GM12864 (cell line): ENCODE measurements around the gene SAP130.

Experiments used
- DNase-seq: peaks from one replicate; pipeline ENCODE4 v3.0.0-alpha.2; 2011; ENCODE audit warnings: low read depth
- H3K4me3 ChIP-seq: 2 replicates; pipeline ENCODE4 v1.5.1; 2011; ENCODE audit warnings: mild to moderate bottlenecking, low read depth, low read length, control low read depth
- CTCF ChIP-seq: IDR thresholded peaks from 2 replicates; pipeline ENCODE4 v1.5.1; 2011; ENCODE audit warnings: low read depth, mild to moderate bottlenecking, moderate library complexity, low read length, control low read depth, inconsistent platforms; ENCODE audit errors: missing control alignments

SAP130 gene

GRCh38 chr2:128004509-128004908 is 23.4 kb downstream of the SAP130 start:
- H3K4me3 ChIP-seq: no peak overlapping the region
- TF ChIP-seq CTCF: no peak
- no peak for DNase-seq

GRCh38 chr2:128003463-128003862 is 24.4 kb downstream of the SAP130 start:
- no peak for DNase-seq
- TF ChIP-seq CTCF: no peak
- no peak overlapping the region for H3K4me3 ChIP-seq

GRCh38 chr2:127996160-127996559 is 31.7 kb downstream of the SAP130 start:
- no peak for TF ChIP-seq CTCF

GRCh38 chr2:127995725-127996124 is 32.1 kb downstream of the SAP130 start:
- no peak for DNase-seq
- H3K4me3 ChIP-seq: no peak overlapping the region
- TF ChIP-seq CTCF: no peak

More at GRCh38 chr2:127996160-127996559, 31.7 kb downstream of the SAP130 start:
- DNase-seq: no peak
- no peak overlapping the region for H3K4me3 ChIP-seq

GRCh38 chr2:127993659-127994058 is 34.2 kb downstream of the SAP130 start:
- DNase-seq: no peak
- H3K4me3 ChIP-seq: no peak overlapping the region

GRCh38 chr2:127991742-127992141 is 36.1 kb downstream of the SAP130 start:
- no peak for TF ChIP-seq CTCF
- no peak for DNase-seq
- no peak overlapping the region for H3K4me3 ChIP-seq

More at GRCh38 chr2:127993659-127994058, 34.2 kb downstream of the SAP130 start:
- TF ChIP-seq CTCF: no peak

- DNase-seq: no peak
- H3K4me3 ChIP-seq: no peak overlapping the region
- no peak for TF ChIP-seq CTCF
Observed at GRCh38 chr2:127986548-127987079, 41.2 kb downstream of the SAP130 start.
